ENCODE results near the gene MBD2.

The MBD2 gene

GRCh38 chr18:54215069-54215468 lies 9.4 kb downstream of the MBD2 start:
- no peak overlapping the region for H2AFZ ChIP-seq (ENCODE audit: low read depth, low read length, severe bottlenecking)
- H3K4me2 ChIP-seq (ENCODE audit: low read depth, low read length, poor library complexity, severe bottlenecking) = peak overlapping the region; percentile 19
- no peaks in the 10 kb centered on the region for H4K20me1 ChIP-seq (ENCODE audit: low read depth, low read length)
- H3K27ac ChIP-seq (ENCODE audit: low read depth, low read length) = peak overlapping the region; percentile 62
- TF ChIP-seq CTCF (IDR thresholded peaks at IDR 0.05; ENCODE audit: insufficient read depth, low read length, poor library complexity, severe bottlenecking) = no peak
- no peak for TF ChIP-seq EZH2phosphoT487 (conservative IDR thresholded peaks at IDR 0.05; ENCODE audit: low read length)
- H3K27me3 ChIP-seq (ENCODE audit: low read length) = no peaks in the 10 kb centered on the region
- no peaks in the 10 kb centered on the region for H3K9me2 ChIP-seq (replicated peaks; ENCODE audit: insufficient read depth, low read length)
- H3K9ac ChIP-seq (ENCODE audit: low read length) = peak overlapping the region; percentile 12; the same call in 1 of the 2 replicates
- H3K36me3 ChIP-seq (ENCODE audit: low read length) = peaks cover 5% of the 10 kb centered on the region; the same call in 1 of the 2 replicates
- H3F3A ChIP-seq (ENCODE audit: insufficient read depth) = peaks cover 73% of the 10 kb centered on the region
- H3K4me3 ChIP-seq (ENCODE audit: insufficient read depth, low read length, poor library complexity, severe bottlenecking) = no peak overlapping the region
- H3K9me3 ChIP-seq (ENCODE audit: insufficient read depth, low read length) = no peaks in the 10 kb centered on the region
- peaks cover 99% of the 10 kb centered on the region for H3K79me2 ChIP-seq (ENCODE audit: insufficient read depth, low read length)

GRCh38 chr18:54210463-54210862 lies 14.0 kb downstream of the MBD2 start:
- H3F3A ChIP-seq (ENCODE audit: insufficient read depth) = peaks cover 41% of the 10 kb centered on the region
- peak overlapping the region; percentile 48 for H3K9ac ChIP-seq (ENCODE audit: low read length)
- H3K4me2 ChIP-seq (ENCODE audit: low read depth, low read length, poor library complexity, severe bottlenecking) = peak overlapping the region; percentile 96
- peaks cover 99% of the 10 kb centered on the region for H3K79me2 ChIP-seq (ENCODE audit: insufficient read depth, low read length)
- peak overlapping the region; percentile 70 for H3K27ac ChIP-seq (ENCODE audit: low read depth, low read length)
- no peak overlapping the region for H2AFZ ChIP-seq (ENCODE audit: low read depth, low read length, severe bottlenecking)
- H3K9me2 ChIP-seq (replicated peaks; ENCODE audit: insufficient read depth, low read length) = no peaks in the 10 kb centered on the region
- H3K36me3 ChIP-seq (ENCODE audit: low read length) = no peaks in the 10 kb centered on the region
- H3K9me3 ChIP-seq (ENCODE audit: insufficient read depth, low read length) = no peaks in the 10 kb centered on the region
- H3K4me3 ChIP-seq (ENCODE audit: insufficient read depth, low read length, poor library complexity, severe bottlenecking) = peak overlapping the region; percentile 15
- H3K27me3 ChIP-seq (ENCODE audit: low read length) = no peaks in the 10 kb centered on the region
- peaks cover 19% of the 10 kb centered on the region for H4K20me1 ChIP-seq (ENCODE audit: low read depth, low read length)
- no peak for TF ChIP-seq CTCF (IDR thresholded peaks at IDR 0.05; ENCODE audit: insufficient read depth, low read length, poor library complexity, severe bottlenecking)
- no peak for TF ChIP-seq EZH2phosphoT487 (conservative IDR thresholded peaks at IDR 0.05; ENCODE audit: low read length)

GRCh38 chr18:54209471-54210180 lies 14.8 kb downstream of the MBD2 start:
- Histone ChIP-seq H3K36me3 (ENCODE audit: low read length) (peaks cover 6% of the 10 kb centered on the region; the same call in 1 of the 2 replicates), H3K4me2 (ENCODE audit: low read depth, low read length, poor library complexity, severe bottlenecking) (peak overlapping the region; percentile 96), H3F3A (ENCODE audit: insufficient read depth) (peaks cover 35% of the 10 kb centered on the region), H3K9me2 (replicated peaks; ENCODE audit: insufficient read depth, low read length) (no peaks in the 10 kb centered on the region), H3K27ac (ENCODE audit: low read depth, low read length) (peak overlapping the region; percentile 70), H3K9ac (ENCODE audit: low read length) (peak overlapping the region; percentile 48), H3K4me3 (ENCODE audit: insufficient read depth, low read length, poor library complexity, severe bottlenecking) (peak overlapping the region; percentile 15), H2AFZ (ENCODE audit: low read depth, low read length, severe bottlenecking) (no peak overlapping the region), H3K27me3 (ENCODE audit: low read length) (no peaks in the 10 kb centered on the region), H3K9me3 (ENCODE audit: insufficient read depth, low read length) (no peaks in the 10 kb centered on the region), H3K79me2 (ENCODE audit: insufficient read depth, low read length) (peaks cover 99% of the 10 kb centered on the region), H4K20me1 (ENCODE audit: low read depth, low read length) (peaks cover 22% of the 10 kb centered on the region)
- TF ChIP-seq EZH2phosphoT487 (conservative IDR thresholded peaks at IDR 0.05; ENCODE audit: low read length) = no peak
- TF ChIP-seq CTCF (IDR thresholded peaks at IDR 0.05; ENCODE audit: insufficient read depth, low read length, poor library complexity, severe bottlenecking) = no peak
